HEK293 (cell line): ENCODE results near the gene RIT1.

Experiments
- GLI4 ChIP-seq: fragments of 450-650 bp; formaldehyde crosslinking; IDR thresholded peaks from 2 replicates; pipeline ENCODE4 v1.5.1; 2016; ENCODE audit warnings: missing biosample characterization, missing genetic modification characterization
- GLIS1 ChIP-seq: fragments of 450-650 bp; formaldehyde crosslinking; IDR thresholded peaks from 2 replicates; pipeline ENCODE4 v1.5.1; 2016; ENCODE audit warnings: missing biosample characterization, missing genetic modification characterization
- GLIS2 ChIP-seq: fragments of 450-650 bp; formaldehyde crosslinking; IDR thresholded peaks from 2 replicates; pipeline ENCODE4 v1.5.1; 2016; ENCODE audit warnings: missing biosample characterization, missing genetic modification characterization
- IKZF3 ChIP-seq: fragments of 450-650 bp; IDR thresholded peaks from 2 replicates; pipeline ENCODE4 v1.5.0; 2018; ENCODE audit warnings: missing biosample characterization, mild to moderate bottlenecking, missing genetic modification characterization, moderate library complexity
- INSM2 ChIP-seq: fragments of 450-650 bp; formaldehyde crosslinking; IDR thresholded peaks from 2 replicates; pipeline ENCODE4 v1.5.1; 2016; ENCODE audit warnings: missing biosample characterization, missing genetic modification characterization
- KLF1 ChIP-seq: fragments of 450-650 bp; formaldehyde crosslinking; IDR thresholded peaks from 2 replicates; pipeline ENCODE4 v1.5.1; 2016; ENCODE audit warnings: missing biosample characterization, missing genetic modification characterization
- KLF10 ChIP-seq: fragments of 450-650 bp; IDR thresholded peaks from 2 replicates; pipeline ENCODE4 v1.5.1; 2018; ENCODE audit warnings: missing biosample characterization, mild to moderate bottlenecking, missing genetic modification characterization
- PATZ1 ChIP-seq: fragments of 450-650 bp; formaldehyde crosslinking; IDR thresholded peaks from 2 replicates; pipeline ENCODE4 v1.5.1; 2016; ENCODE audit warnings: missing biosample characterization, missing genetic modification characterization
- PBX3 ChIP-seq: sonication (generic); formaldehyde crosslinking; IDR thresholded peaks from 2 replicates; pipeline ENCODE4 v1.8.1; 2022; ENCODE audit warnings: mild to moderate bottlenecking, moderate library complexity, missing genetic modification reagents
- PRDM1 ChIP-seq: fragments of 450-650 bp; formaldehyde crosslinking; IDR thresholded peaks from 2 replicates; pipeline ENCODE4; 2016; ENCODE audit warnings: missing biosample characterization, missing genetic modification characterization
- PRDM2 ChIP-seq: fragments of 450-650 bp; formaldehyde crosslinking; IDR thresholded peaks from 2 replicates; pipeline ENCODE4 v1.5.1; 2016; ENCODE audit warnings: missing biosample characterization, missing genetic modification characterization, borderline replicate concordance
- SALL2 ChIP-seq: fragments of 450-650 bp; formaldehyde crosslinking; IDR thresholded peaks from 2 replicates; pipeline ENCODE4 v1.5.0; 2017; ENCODE audit warnings: missing biosample characterization, mild to moderate bottlenecking, missing genetic modification characterization, borderline replicate concordance
- ZBTB21 ChIP-seq: fragments of 450-650 bp; formaldehyde crosslinking; IDR thresholded peaks from 2 replicates; pipeline ENCODE4 v1.5.1; 2017; ENCODE audit warnings: missing biosample characterization, missing genetic modification characterization
- ZBTB26 ChIP-seq: fragments of 450-650 bp; formaldehyde crosslinking; optimal IDR thresholded peaks from 2 replicates; pipeline ENCODE3; 2016; ENCODE audit warnings: missing biosample characterization, mild to moderate bottlenecking, missing genetic modification characterization
- ZBTB44 ChIP-seq: fragments of 450-650 bp; IDR thresholded peaks from 2 replicates; pipeline ENCODE4 v1.5.1; 2018; ENCODE audit warnings: missing biosample characterization, mild to moderate bottlenecking, missing genetic modification characterization
- ZNF404 ChIP-seq: fragments of 450-650 bp; formaldehyde crosslinking; IDR thresholded peaks from 2 replicates; pipeline ENCODE4 v1.5.1; 2017; ENCODE audit warnings: missing biosample characterization, missing genetic modification characterization
- ZNF426 ChIP-seq: fragments of 450-650 bp; formaldehyde crosslinking; IDR thresholded peaks from 2 replicates; pipeline ENCODE4 v1.5.1; 2017; ENCODE audit warnings: missing biosample characterization, missing genetic modification characterization, mild to moderate bottlenecking, inconsistent platforms, moderate library complexity
- ZNF514 ChIP-seq: fragments of 450-650 bp; formaldehyde crosslinking; IDR thresholded peaks from 2 replicates; pipeline ENCODE4 v1.5.1; 2016; ENCODE audit warnings: missing biosample characterization, missing genetic modification characterization
- ZNF555 ChIP-seq: fragments of 450-650 bp; formaldehyde crosslinking; conservative IDR thresholded peaks from 2 replicates; pipeline ENCODE4 v1.5.1; 2017; ENCODE audit warnings: missing biosample characterization, mild to moderate bottlenecking, missing genetic modification characterization, inconsistent platforms
- ZNF560 ChIP-seq: fragments of 450-650 bp; formaldehyde crosslinking; IDR thresholded peaks from 2 replicates; pipeline ENCODE4 v1.5.1; 2017; ENCODE audit warnings: missing biosample characterization, missing genetic modification characterization, borderline replicate concordance
- ZNF600 ChIP-seq: fragments of 450-650 bp; formaldehyde crosslinking; IDR thresholded peaks from 2 replicates; pipeline ENCODE4 v1.5.1; 2016; ENCODE audit warnings: missing biosample characterization, missing genetic modification characterization
- ZNF623 ChIP-seq: fragments of 450-650 bp; formaldehyde crosslinking; IDR thresholded peaks from 2 replicates; pipeline ENCODE4 v1.5.1; 2016; ENCODE audit warnings: missing biosample characterization, missing genetic modification characterization
- ZSCAN23 ChIP-seq: fragments of 450-650 bp; formaldehyde crosslinking; IDR thresholded peaks from 2 replicates; pipeline ENCODE4 v1.5.1; 2016; ENCODE audit warnings: missing biosample characterization, missing genetic modification characterization

The RIT1 gene

GRCh38 chr1:155940482-155940992 is 29.4 kb upstream of the RIT1 start (continued):
- no peak for TF ChIP-seq GLI4
- TF ChIP-seq GLIS1: no peak
- TF ChIP-seq PATZ1 (tag by site-specific recombination): peak; percentile 59; the same call in 1 of the 2 replicates
- TF ChIP-seq ZBTB44 (tag by site-specific recombination): no peak
- TF ChIP-seq ZNF555 (tag by site-specific recombination): no peak
- TF ChIP-seq ZNF426: no peak
- no peak for TF ChIP-seq PRDM2 (tag by site-specific recombination)
- peak; percentile 88 for TF ChIP-seq IKZF3
- TF ChIP-seq ZNF600: no peak; the same call in 1 of the 2 replicates
- TF ChIP-seq ZBTB26 (tag by site-specific recombination): no peak
- no peak for TF ChIP-seq INSM2 (tag by site-specific recombination)
- no peak for TF ChIP-seq SALL2 (tag by site-specific recombination)
- TF ChIP-seq ZNF623 (tag by site-specific recombination): no peak
- no peak for TF ChIP-seq ZSCAN23 (tag by site-specific recombination)
- TF ChIP-seq ZBTB21 (tag by site-specific recombination): peak; percentile 55
- TF ChIP-seq GLIS2 (tag by site-specific recombination): no peak
- 0 out of 2 replicates have a peak, but pooled peaks have one; percentile 23 for TF ChIP-seq KLF10 (tag by site-specific recombination)
- TF ChIP-seq PBX3 (CRISPR knock-in tag): no peak
- TF ChIP-seq PRDM1 (tag by site-specific recombination): no peak; the same call in 1 of the 2 replicates
- no peak for TF ChIP-seq ZNF404 (tag by site-specific recombination)
- TF ChIP-seq KLF1 (tag by site-specific recombination): peak; percentile 73
- TF ChIP-seq ZNF560 (tag by site-specific recombination): no peak
- no peak for TF ChIP-seq ZNF514
